ENCODE measurements around the gene PYCR2.
"Not testable (repeated sequence)": the region's sequence is repeated elsewhere in the genome, so short reads cannot be mapped to it uniquely, and the experiment has no call there.

PYCR2 gene

GRCh38 chr1:225933072-225933471 is 9.0 kb upstream of the PYCR2 start:
- no peak overlapping the region for H2BK120ac ChIP-seq (ENCODE audit: low read depth, low read length)
- H3K14ac ChIP-seq (ENCODE audit: low read length): no peak overlapping the region
- no peak overlapping the region for H3K9ac ChIP-seq (ENCODE audit: low read depth, low read length, poor library complexity)
- H3K23ac ChIP-seq (ENCODE audit: low read depth, low read length, poor library complexity): no peak overlapping the region
- H3K18ac ChIP-seq (ENCODE audit: low read length): no peak overlapping the region
- H2BK12ac ChIP-seq (ENCODE audit: low read length): no peak overlapping the region
- no peak overlapping the region for H3K4ac ChIP-seq (ENCODE audit: low read length)
- no peaks in the 10 kb centered on the region for H3K27me3 ChIP-seq (ENCODE audit: control insufficient read depth in 3 of 3, insufficient read depth in 3 of 3, low read depth in 1 of 3, low read length in 3 of 3)
- no peak overlapping the region for H2AFZ ChIP-seq (ENCODE audit: low read length)
- H4K8ac ChIP-seq (ENCODE audit: low read depth, low read length): no peak overlapping the region
- H3K9me3 ChIP-seq (replicated peaks in 1 of 2; ENCODE audit: control insufficient read depth in 2 of 2, insufficient read depth in 1 of 2, low read depth in 1 of 2, low read length in 2 of 2): no peaks in the 10 kb centered on the region
- H2BK15ac ChIP-seq (ENCODE audit: low read length): no peak overlapping the region
- no peaks in the 10 kb centered on the region for H3K79me1 ChIP-seq (ENCODE audit: low read depth, low read length)
- no peak overlapping the region for H2AK5ac ChIP-seq (ENCODE audit: low read depth, low read length)
- no peak overlapping the region for H4K91ac ChIP-seq (ENCODE audit: low read depth, low read length, poor library complexity)
- H3K4me3 ChIP-seq (ENCODE audit: low read length in 2 of 2): no peak overlapping the region
- no peak overlapping the region for H3K4me2 ChIP-seq (ENCODE audit: insufficient read depth, low read length, poor library complexity, severe bottlenecking)
- H3K36me3 ChIP-seq (replicated peaks in 1 of 2; ENCODE audit: control insufficient read depth in 2 of 2, insufficient read depth in 2 of 2, low read length in 2 of 2): no peaks in the 10 kb centered on the region
- no peak overlapping the region for H2BK5ac ChIP-seq (ENCODE audit: low read length)
- no peak for DNase-seq (ENCODE audit: low spot score)
- peaks cover 0 to 1% of the 10 kb centered on the region in 2 donors for H3K4me1 ChIP-seq (ENCODE audit: control insufficient read depth in 2 of 2, insufficient read depth in 1 of 2, low read depth in 1 of 2, low read length in 2 of 2)
- WGBS, 2 donors (ENCODE audit: extremely low coverage in 2 of 2, insufficient read length in 2 of 2, insufficient replicate concordance in 1 of 2): no CpG with 5 or more reads among the region's 2 CpGs
- H3K27ac ChIP-seq (replicated peaks; ENCODE audit: low read length): no peak overlapping the region

GRCh38 chr1:225931270-225932136 is 7.5 kb upstream of the PYCR2 start:
- no peak overlapping the region for H2BK15ac ChIP-seq (ENCODE audit: low read length)
- H3K23ac ChIP-seq (ENCODE audit: low read depth, low read length, poor library complexity): no peak overlapping the region
- no peak overlapping the region for H2AK5ac ChIP-seq (ENCODE audit: low read depth, low read length)
- H3K4me2 ChIP-seq (ENCODE audit: insufficient read depth, low read length, poor library complexity, severe bottlenecking): no peak overlapping the region
- no peak overlapping the region for H3K14ac ChIP-seq (ENCODE audit: low read length)
- H3K18ac ChIP-seq (ENCODE audit: low read length): no peak overlapping the region
- DNase-seq (ENCODE audit: low spot score): no peak
- peaks cover 0 to 1% of the 10 kb centered on the region in 2 donors for H3K4me1 ChIP-seq (ENCODE audit: control insufficient read depth in 2 of 2, insufficient read depth in 1 of 2, low read depth in 1 of 2, low read length in 2 of 2)
- no peak overlapping the region for H4K8ac ChIP-seq (ENCODE audit: low read depth, low read length)
- no peaks in the 10 kb centered on the region for H3K27me3 ChIP-seq (ENCODE audit: control insufficient read depth in 3 of 3, insufficient read depth in 3 of 3, low read depth in 1 of 3, low read length in 3 of 3)
- H3K27ac ChIP-seq (replicated peaks; ENCODE audit: low read length): no peak overlapping the region
- no peaks in the 10 kb centered on the region for H3K79me1 ChIP-seq (ENCODE audit: low read depth, low read length)
- no peaks in the 10 kb centered on the region for H3K9me3 ChIP-seq (replicated peaks in 1 of 2; ENCODE audit: control insufficient read depth in 2 of 2, insufficient read depth in 1 of 2, low read depth in 1 of 2, low read length in 2 of 2)
- no peak overlapping the region for H3K4me3 ChIP-seq (ENCODE audit: low read length in 2 of 2)
- WGBS, 2 donors (ENCODE audit: extremely low coverage in 2 of 2, insufficient read length in 2 of 2, insufficient replicate concordance in 1 of 2): no CpG with 5 or more reads among the region's 5 CpGs
- H3K9ac ChIP-seq (ENCODE audit: low read depth, low read length, poor library complexity): no peak overlapping the region
- H3K4ac ChIP-seq (ENCODE audit: low read length): no peak overlapping the region
- no peak overlapping the region for H2BK120ac ChIP-seq (ENCODE audit: low read depth, low read length)
- no peak overlapping the region for H2BK5ac ChIP-seq (ENCODE audit: low read length)
- H2AFZ ChIP-seq (ENCODE audit: low read length): no peak overlapping the region
- no peak overlapping the region for H4K91ac ChIP-seq (ENCODE audit: low read depth, low read length, poor library complexity)
- no peaks in the 10 kb centered on the region for H3K36me3 ChIP-seq (replicated peaks in 1 of 2; ENCODE audit: control insufficient read depth in 2 of 2, insufficient read depth in 2 of 2, low read length in 2 of 2)
- H2BK12ac ChIP-seq (ENCODE audit: low read length): no peak overlapping the region

GRCh38 chr1:225930566-225930965 is 6.5 kb upstream of the PYCR2 start:
- no peak overlapping the region for H3K9ac ChIP-seq (ENCODE audit: low read depth, low read length, poor library complexity)
- H2AK5ac ChIP-seq (ENCODE audit: low read depth, low read length): no peak overlapping the region
- no peak overlapping the region for H4K91ac ChIP-seq (ENCODE audit: low read depth, low read length, poor library complexity)
- H3K4me1 ChIP-seq (ENCODE audit: control insufficient read depth in 2 of 2, insufficient read depth in 1 of 2, low read depth in 1 of 2, low read length in 2 of 2): peaks cover 0 to 1% of the 10 kb centered on the region in 2 donors
- DNase-seq (ENCODE audit: low spot score): no peak
- no peak overlapping the region for H3K4ac ChIP-seq (ENCODE audit: low read length)
- no peak overlapping the region for H2AFZ ChIP-seq (ENCODE audit: low read length)
- no peak overlapping the region for H3K27ac ChIP-seq (replicated peaks; ENCODE audit: low read length)
- no peaks in the 10 kb centered on the region for H3K36me3 ChIP-seq (replicated peaks in 1 of 2; ENCODE audit: control insufficient read depth in 2 of 2, insufficient read depth in 2 of 2, low read length in 2 of 2)
- no peak overlapping the region for H4K8ac ChIP-seq (ENCODE audit: low read depth, low read length)
- H2BK5ac ChIP-seq (ENCODE audit: low read length): no peak overlapping the region
- H3K79me1 ChIP-seq (ENCODE audit: low read depth, low read length): no peaks in the 10 kb centered on the region
- no peaks in the 10 kb centered on the region for H3K27me3 ChIP-seq (ENCODE audit: control insufficient read depth in 3 of 3, insufficient read depth in 3 of 3, low read depth in 1 of 3, low read length in 3 of 3)
- H3K4me3 ChIP-seq (ENCODE audit: low read length in 2 of 2): no peak overlapping the region
- H2BK120ac ChIP-seq (ENCODE audit: low read depth, low read length): no peak overlapping the region
- H2BK15ac ChIP-seq (ENCODE audit: low read length): no peak overlapping the region
- no peak overlapping the region for H3K23ac ChIP-seq (ENCODE audit: low read depth, low read length, poor library complexity)
- H3K14ac ChIP-seq (ENCODE audit: low read length): no peak overlapping the region
- no peak overlapping the region for H2BK12ac ChIP-seq (ENCODE audit: low read length)
- no peak overlapping the region for H3K18ac ChIP-seq (ENCODE audit: low read length)
- no peak overlapping the region for H3K4me2 ChIP-seq (ENCODE audit: insufficient read depth, low read length, poor library complexity, severe bottlenecking)
- H3K9me3 ChIP-seq (replicated peaks in 1 of 2; ENCODE audit: control insufficient read depth in 2 of 2, insufficient read depth in 1 of 2, low read depth in 1 of 2, low read length in 2 of 2): no peaks in the 10 kb centered on the region
- no CpG with 5 or more reads among the region's 2 CpGs for WGBS, 2 donors (ENCODE audit: extremely low coverage in 2 of 2, insufficient read length in 2 of 2, insufficient replicate concordance in 1 of 2)

GRCh38 chr1:225929462-225929861 is 5.4 kb upstream of the PYCR2 start:
- not testable (repeated sequence) for DNase-seq (ENCODE audit: low spot score)

More at GRCh38 chr1:225929462-225929861, 5.4 kb upstream of the PYCR2 start:
- H3K9ac ChIP-seq (ENCODE audit: low read depth, low read length, poor library complexity); H3K18ac ChIP-seq (ENCODE audit: low read length); H3K4me3 ChIP-seq (ENCODE audit: low read length in 2 of 2); H3K4me1 ChIP-seq (ENCODE audit: control insufficient read depth in 2 of 2, insufficient read depth in 1 of 2, low read depth in 1 of 2, low read length in 2 of 2); H2AFZ ChIP-seq (ENCODE audit: low read length); H4K8ac ChIP-seq (ENCODE audit: low read depth, low read length); H2BK12ac ChIP-seq (ENCODE audit: low read length); H3K4me2 ChIP-seq (ENCODE audit: insufficient read depth, low read length, poor library complexity, severe bottlenecking); H3K27ac ChIP-seq (replicated peaks; ENCODE audit: low read length); H3K14ac ChIP-seq (ENCODE audit: low read length); H3K79me1 ChIP-seq (ENCODE audit: low read depth, low read length); H2AK5ac ChIP-seq (ENCODE audit: low read depth, low read length); H3K27me3 ChIP-seq (ENCODE audit: control insufficient read depth in 3 of 3, insufficient read depth in 3 of 3, low read depth in 1 of 3, low read length in 3 of 3); H4K91ac ChIP-seq (ENCODE audit: low read depth, low read length, poor library complexity); H3K4ac ChIP-seq (ENCODE audit: low read length); H3K23ac ChIP-seq (ENCODE audit: low read depth, low read length, poor library complexity); H3K36me3 ChIP-seq (replicated peaks in 1 of 2; ENCODE audit: control insufficient read depth in 2 of 2, insufficient read depth in 2 of 2, low read length in 2 of 2); H2BK15ac ChIP-seq (ENCODE audit: low read length); H3K9me3 ChIP-seq (replicated peaks in 1 of 2; ENCODE audit: control insufficient read depth in 2 of 2, insufficient read depth in 1 of 2, low read depth in 1 of 2, low read length in 2 of 2); H2BK5ac ChIP-seq (ENCODE audit: low read length); H2BK120ac ChIP-seq (ENCODE audit: low read depth, low read length): not testable (repeated sequence)
- WGBS, 2 donors (ENCODE audit: extremely low coverage in 2 of 2, insufficient read length in 2 of 2, insufficient replicate concordance in 1 of 2): no CpG with 5 or more reads among the region's 3 CpGs
